ENCODE results near the gene ARL5C. TPM values are rescaled to one million over a fixed set of nuclear protein-coding genes. Genes with fewer than 3 reads are reported as not detected.

The ARL5C gene
- total RNA-seq, 1 experiment from 2014 or later: not detected

- H2BK12ac ChIP-seq (ENCODE audit: insufficient read length, low read depth, low read length): no peak overlapping the region
- H4K20me1 ChIP-seq (ENCODE audit: control insufficient read depth, insufficient read depth, insufficient read length): no peaks in the 10 kb centered on the region
- WGBS (ENCODE audit: extremely low coverage, insufficient read length, low lambda C conversion rate): no CpG with 5 or more reads among the region's 16 CpGs
- H3K56ac ChIP-seq (ENCODE audit: insufficient read length, low read depth, low read length): no peak overlapping the region
- H3K79me1 ChIP-seq (ENCODE audit: insufficient read depth, low read depth, low read length, poor library complexity, severe bottlenecking): no peaks in the 10 kb centered on the region
- no peak overlapping the region for H2AK5ac ChIP-seq (ENCODE audit: insufficient read length, low read length)
- H3K9me3 Mint-ChIP-seq: no peaks in the 10 kb centered on the region
- H3T11ph ChIP-seq (ENCODE audit: low read length): no peak overlapping the region
- H4K8ac ChIP-seq (replicated peaks; ENCODE audit: insufficient read length, low read depth, low read length): no peak overlapping the region
- no peak overlapping the region for H2AFZ ChIP-seq (ENCODE audit: low read length)
- no peak overlapping the region for H2BK20ac ChIP-seq (ENCODE audit: low read depth, low read length, poor library complexity, severe bottlenecking)
- no peak overlapping the region for H2BK5ac ChIP-seq (ENCODE audit: insufficient read length, low read length)
- H3K79me2 ChIP-seq (ENCODE audit: insufficient read depth, low read length): no peaks in the 10 kb centered on the region
- no peaks in the 10 kb centered on the region; the same call in 1 of the 2 replicates for H3K27me3 ChIP-seq (ENCODE audit: insufficient read depth, low read length)
- H3K4me3 Mint-ChIP-seq: no peak overlapping the region
- no peaks in the 10 kb centered on the region; the same call in 1 of the 2 replicates for H3K4me1 ChIP-seq (ENCODE audit: insufficient read depth, low read length)
- DNase-seq: peak; percentile 60
- no peak for TF ChIP-seq CTCF (conservative IDR thresholded peaks at IDR 0.05)
- H3K36me3 Mint-ChIP-seq (ENCODE audit: insufficient read depth in 1 of 3, low read depth in 3 of 3): no peaks in the 10 kb centered on the region; a peak in 2 of 7 replicates
- peaks cover 45% of the 10 kb centered on the region for H3K27me3 Mint-ChIP-seq (ENCODE audit: low read depth)
- H4K91ac ChIP-seq (ENCODE audit: insufficient read length, low read depth, low read length): no peak overlapping the region
- no peak overlapping the region for H2BK15ac ChIP-seq (ENCODE audit: low read depth, low read length)
- H3K23me2 ChIP-seq (ENCODE audit: insufficient read length, low read depth, low read length, poor library complexity, severe bottlenecking): peaks cover 6% of the 10 kb centered on the region
- H3K4me1 Mint-ChIP-seq: peaks cover 17 to 46% of the 10 kb centered on the region in 2 experiments
- no peak overlapping the region for H3K18ac ChIP-seq (ENCODE audit: insufficient read length, low read depth, low read length)
- H2BK120ac ChIP-seq (ENCODE audit: low read depth, low read length, poor library complexity, severe bottlenecking): no peak overlapping the region
- H3K14ac ChIP-seq (ENCODE audit: insufficient read depth, low read length): no peak overlapping the region
- H3K9ac ChIP-seq (ENCODE audit: extremely low read depth, insufficient read length, low read length): no peak overlapping the region
- no peaks in the 10 kb centered on the region for H3K9me3 ChIP-seq (ENCODE audit: control insufficient read depth, low read depth, low read length)
- H3K27ac Mint-ChIP-seq: peak overlapping the region in 1 of 3 experiments; percentile 31; a peak in 1 of 7 replicates
- no peak overlapping the region for H3K4ac ChIP-seq (ENCODE audit: low read depth, low read length)
- H3K23ac ChIP-seq (ENCODE audit: insufficient read length, low read depth, low read length): no peak overlapping the region
- no peak overlapping the region for H3K4me2 ChIP-seq (ENCODE audit: insufficient read depth, insufficient read length, low read length)
- H4K5ac ChIP-seq (ENCODE audit: insufficient read length, low read depth, low read length): no peak overlapping the region
- no peak overlapping the region for H3K27ac ChIP-seq (ENCODE audit: insufficient read length, low read depth, low read length)
Measured at GRCh38 chr17:39212841-39213480, 47.0 kb upstream of the ARL5C start.
